Measurements from ENCODE around the gene WDFY2.

The WDFY2 gene

GRCh38 chr13:51767100-51767499, 182.8 kb downstream of the WDFY2 start:
- no peak for DNase-seq (ENCODE audit: low spot score)

- no peak for DNase-seq (ENCODE audit: low spot score)
These were observed 184.2 kb downstream of the WDFY2 start for GRCh38 chr13:51768378-51768921.

GRCh38 chr13:51768976-51769375, 184.7 kb downstream of the WDFY2 start:
- DNase-seq (ENCODE audit: low spot score) = no peak

- no peak for DNase-seq (ENCODE audit: low spot score)
These were observed 185.3 kb downstream of the WDFY2 start for GRCh38 chr13:51769455-51770127.

GRCh38 chr13:51770160-51770559, 185.9 kb downstream of the WDFY2 start:
- DNase-seq (ENCODE audit: low spot score) = no peak

GRCh38 chr13:51770681-51771417, 186.6 kb downstream of the WDFY2 start:
- no peak for DNase-seq (ENCODE audit: low spot score)

- DNase-seq (ENCODE audit: low spot score) = no peak
These were observed 187.3 kb downstream of the WDFY2 start for GRCh38 chr13:51771418-51772104.

GRCh38 chr13:51772105-51772455, 187.8 kb downstream of the WDFY2 start:
- no peak for DNase-seq (ENCODE audit: low spot score)

- DNase-seq (ENCODE audit: low spot score) = no peak
These were observed 188.5 kb downstream of the WDFY2 start for GRCh38 chr13:51772781-51773180.

GRCh38 chr13:51773515-51773914, 189.3 kb downstream of the WDFY2 start:
- DNase-seq (ENCODE audit: low spot score) = no peak

- no peak for DNase-seq (ENCODE audit: low spot score)
These were observed 191.9 kb downstream of the WDFY2 start for GRCh38 chr13:51776179-51776578.

- DNase-seq (ENCODE audit: low spot score) = no peak
These were observed 193.7 kb downstream of the WDFY2 start for GRCh38 chr13:51777921-51778320.

- no peak for DNase-seq (ENCODE audit: low spot score)
These were observed 194.1 kb downstream of the WDFY2 start for GRCh38 chr13:51778392-51778791.

- no peak for DNase-seq (ENCODE audit: low spot score)
These were observed 195.8 kb downstream of the WDFY2 start for GRCh38 chr13:51780099-51780498.

GRCh38 chr13:51781246-51782022, 197.2 kb downstream of the WDFY2 start:
- DNase-seq (ENCODE audit: low spot score) = no peak

- no peak for DNase-seq (ENCODE audit: low spot score)
These were observed 197.9 kb downstream of the WDFY2 start for GRCh38 chr13:51782026-51782710.

GRCh38 chr13:51783428-51784094, 199.3 kb downstream of the WDFY2 start:
- DNase-seq (ENCODE audit: low spot score) = no peak

GRCh38 chr13:51784097-51784496, 199.8 kb downstream of the WDFY2 start:
- DNase-seq (ENCODE audit: low spot score) = no peak

GRCh38 chr13:51785712-51786424, 201.6 kb downstream of the WDFY2 start:
- DNase-seq (ENCODE audit: low spot score) = peak; percentile 99
